Activated CD4-positive, alpha-beta T cell treated with anti-CD3 and anti-CD28 coated beads, Interleukin-2, amount 50 U/mL, for 16 hours (primary cell): ENCODE data around the gene ALG9.
"Not testable (repeated sequence)": the region's sequence is repeated elsewhere in the genome, so short reads cannot be mapped to it uniquely, and the experiment has no call there.

Experiments used
- DNase-seq: peaks from one replicate; pipeline ENCODE4 v3.0.0-alpha.2; 2020

The ALG9 gene, protein sequence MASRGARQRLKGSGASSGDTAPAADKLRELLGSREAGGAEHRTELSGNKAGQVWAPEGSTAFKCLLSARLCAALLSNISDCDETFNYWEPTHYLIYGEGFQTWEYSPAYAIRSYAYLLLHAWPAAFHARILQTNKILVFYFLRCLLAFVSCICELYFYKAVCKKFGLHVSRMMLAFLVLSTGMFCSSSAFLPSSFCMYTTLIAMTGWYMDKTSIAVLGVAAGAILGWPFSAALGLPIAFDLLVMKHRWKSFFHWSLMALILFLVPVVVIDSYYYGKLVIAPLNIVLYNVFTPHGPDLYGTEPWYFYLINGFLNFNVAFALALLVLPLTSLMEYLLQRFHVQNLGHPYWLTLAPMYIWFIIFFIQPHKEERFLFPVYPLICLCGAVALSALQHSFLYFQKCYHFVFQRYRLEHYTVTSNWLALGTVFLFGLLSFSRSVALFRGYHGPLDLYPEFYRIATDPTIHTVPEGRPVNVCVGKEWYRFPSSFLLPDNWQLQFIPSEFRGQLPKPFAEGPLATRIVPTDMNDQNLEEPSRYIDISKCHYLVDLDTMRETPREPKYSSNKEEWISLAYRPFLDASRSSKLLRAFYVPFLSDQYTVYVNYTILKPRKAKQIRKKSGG

DNA sequence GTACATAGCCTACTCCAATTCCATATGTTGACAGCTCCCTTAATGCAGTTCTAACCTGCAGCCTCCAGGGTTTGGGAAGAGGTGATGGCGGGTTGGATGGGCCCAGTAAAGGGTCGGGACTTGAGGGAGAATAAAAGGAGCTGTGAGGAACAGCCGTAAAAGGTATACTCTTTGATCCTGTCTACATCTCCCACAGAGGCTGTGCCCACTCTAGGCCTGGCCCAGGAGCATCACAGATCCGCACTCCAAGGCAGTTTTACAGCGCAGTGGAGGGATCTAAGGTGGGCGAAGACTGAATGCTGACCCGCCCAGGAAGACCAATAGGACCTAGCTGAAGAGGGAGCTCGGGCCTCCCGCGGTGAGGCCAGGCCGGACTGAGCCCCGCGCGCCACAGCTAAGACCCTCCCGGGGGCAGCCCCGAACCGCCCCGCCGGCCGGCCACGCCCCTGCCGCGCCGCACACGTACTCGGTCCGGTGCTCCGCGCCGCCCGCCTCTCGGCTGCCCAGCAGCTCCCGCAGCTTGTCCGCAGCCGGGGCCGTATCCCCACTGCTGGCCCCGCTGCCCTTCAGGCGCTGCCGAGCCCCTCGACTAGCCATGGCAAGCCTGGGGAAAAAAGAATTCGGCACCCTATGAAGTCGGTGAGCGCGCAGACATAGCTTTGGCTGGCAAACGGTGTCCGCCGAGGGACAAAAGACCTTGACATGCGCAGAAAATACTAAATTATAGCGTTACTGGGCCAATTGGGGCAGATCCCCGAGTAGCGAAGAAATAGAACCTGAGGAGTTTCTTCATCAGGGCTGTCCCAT lies at the start of gene ALG9:
ALG9 (minus strand) TSS at position 696 of the 807 bp plus-strand sequence; CDS start at position 597, 99 bp downstream.
- DNase-seq: peak; percentile 87

DNA sequence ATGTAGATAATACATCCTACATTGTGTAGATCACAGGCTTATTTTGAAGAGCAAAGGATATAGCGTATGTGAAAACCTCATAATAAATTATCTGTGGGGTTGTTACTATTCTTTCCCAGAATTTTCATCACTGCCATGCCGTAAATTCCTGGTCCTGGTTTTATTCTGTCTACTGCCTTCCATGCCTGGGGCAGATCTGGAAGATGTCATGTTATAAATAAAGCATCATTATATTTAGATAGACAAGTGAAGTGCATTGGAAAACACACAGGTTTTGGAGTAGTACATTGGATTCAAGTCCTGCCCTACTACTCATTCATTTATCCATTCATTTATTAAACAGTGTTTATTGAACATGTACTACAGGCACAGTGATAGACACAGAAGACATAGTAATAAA lies 49.5 kb upstream of the ALG9 start:
- DNase-seq: no peak

DNA sequence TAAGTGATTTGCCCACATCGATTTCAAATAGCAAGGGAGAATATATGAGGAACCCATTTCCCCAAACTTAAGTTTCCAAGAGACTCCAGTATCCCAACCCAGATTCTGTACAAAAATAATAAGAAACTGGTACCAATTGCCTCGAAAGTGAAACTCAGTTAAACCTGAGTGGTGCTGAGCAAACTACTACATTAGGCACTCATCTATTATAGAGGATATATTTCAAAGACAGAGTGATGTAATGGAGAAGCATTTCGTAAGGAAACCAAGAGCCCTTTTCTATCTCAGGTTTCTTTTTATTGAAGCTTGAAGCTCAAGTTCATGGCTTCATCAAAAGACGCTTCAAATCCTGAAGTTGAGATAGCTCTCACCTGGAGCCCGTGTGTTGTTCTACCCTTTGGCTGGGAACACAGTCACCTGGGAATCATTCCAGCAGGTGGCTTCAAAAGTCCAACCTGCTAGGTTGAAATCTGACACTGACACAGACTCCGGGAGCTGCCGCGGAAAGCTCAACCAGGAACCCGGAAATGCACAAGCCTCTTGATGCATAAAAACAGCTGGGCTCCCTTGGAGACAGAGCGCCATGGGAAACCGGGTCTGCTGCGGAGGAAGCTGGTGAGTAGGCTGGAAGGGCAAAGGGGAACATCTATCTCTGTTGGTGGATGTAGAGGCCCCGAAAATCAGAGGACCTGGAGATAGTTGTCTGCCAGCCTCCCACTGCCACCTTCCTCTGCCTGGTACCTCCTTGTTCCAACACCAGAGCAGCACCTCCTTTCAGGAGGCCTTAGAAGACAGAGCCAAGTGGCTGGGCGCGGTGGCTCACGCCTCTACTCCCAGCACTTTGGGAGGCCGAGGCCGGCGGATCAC lies 47.2 kb upstream of the ALG9 start, which contains the start of gene C11orf52:
C11orf52 (plus strand) TSS at position 524 of the 867 bp plus-strand sequence; CDS start at position 584, 60 bp downstream.
- DNase-seq: no peak

DNA sequence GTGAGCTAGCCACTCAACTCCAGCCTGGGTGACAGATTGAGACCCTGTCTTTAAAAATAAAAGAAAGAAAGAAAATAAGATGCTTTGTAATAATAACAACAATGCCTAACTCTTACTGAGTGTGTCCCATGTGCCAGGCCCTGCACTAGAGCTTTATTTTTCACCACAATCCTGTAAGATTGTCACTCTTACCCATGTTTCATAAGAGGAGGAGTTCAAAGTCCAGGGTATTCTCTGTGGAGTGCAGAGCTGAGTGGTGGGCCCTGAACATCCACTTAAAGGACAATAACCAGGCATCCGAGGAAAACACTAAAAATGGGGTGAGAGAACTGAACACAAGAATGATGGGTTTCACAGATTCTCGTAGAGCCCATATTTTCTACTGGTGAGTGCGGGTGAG lies 46.4 kb upstream of the ALG9 start:
- no peak for DNase-seq

DNA sequence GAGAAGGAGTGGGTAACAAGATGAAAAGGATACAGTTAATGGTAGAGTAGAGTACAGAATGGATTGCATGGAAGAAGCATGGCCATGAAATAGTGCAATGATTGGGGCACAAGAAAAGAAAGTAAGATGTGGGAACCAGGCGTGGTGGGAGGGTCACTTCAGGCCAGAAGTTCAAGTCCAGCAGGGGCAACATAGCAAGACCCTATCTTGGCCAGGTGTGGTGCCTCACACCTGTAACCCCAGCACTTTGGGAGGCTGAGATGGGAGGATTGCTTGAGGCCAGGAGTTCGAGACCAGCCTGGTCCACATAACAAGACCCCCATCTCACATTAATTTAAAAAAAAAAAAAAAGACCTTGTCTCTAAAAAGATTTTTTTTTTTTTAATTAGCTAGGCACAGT lies 45.9 kb upstream of the ALG9 start:
- no peak for DNase-seq

DNA sequence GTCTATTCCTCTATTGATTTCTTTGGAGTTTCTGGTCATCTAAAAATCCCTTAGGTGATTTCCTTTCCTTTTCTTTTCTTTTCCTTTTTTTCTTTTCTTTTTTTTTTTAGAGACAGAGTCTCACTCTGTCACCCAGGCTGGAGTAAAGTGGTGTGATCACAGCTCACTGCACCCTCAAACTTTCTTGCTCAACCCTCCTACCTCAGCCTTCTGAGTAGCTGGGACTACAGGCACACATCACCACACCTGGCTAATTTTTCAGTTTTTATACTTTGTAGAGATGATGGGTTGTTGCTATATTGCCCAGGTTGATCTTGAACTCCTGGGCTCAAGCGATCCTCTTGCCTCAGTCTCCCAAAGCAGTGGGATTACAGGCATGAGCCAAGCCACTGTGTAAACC lies 45.4 kb upstream of the ALG9 start:
- DNase-seq: no peak

DNA sequence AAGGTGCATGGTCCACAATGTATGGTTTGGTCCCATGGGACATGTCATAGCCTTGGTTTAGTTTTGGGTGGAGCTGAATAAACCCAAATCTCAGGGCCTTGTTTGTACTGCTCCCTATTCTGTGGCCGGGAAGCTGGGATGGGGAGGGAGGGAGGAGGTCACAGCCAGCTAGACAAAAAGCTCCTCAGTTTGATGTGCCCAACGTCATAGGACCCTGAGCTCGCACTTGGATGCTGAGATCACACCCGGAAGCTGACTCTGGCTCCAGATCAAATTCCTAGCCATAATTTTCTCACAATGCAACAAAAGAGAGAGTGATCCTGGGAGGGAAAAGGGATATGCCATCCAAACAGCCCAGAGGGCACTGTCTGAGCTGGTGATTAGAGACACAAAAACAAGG lies 42.6 kb upstream of the ALG9 start:
- DNase-seq: no peak

DNA sequence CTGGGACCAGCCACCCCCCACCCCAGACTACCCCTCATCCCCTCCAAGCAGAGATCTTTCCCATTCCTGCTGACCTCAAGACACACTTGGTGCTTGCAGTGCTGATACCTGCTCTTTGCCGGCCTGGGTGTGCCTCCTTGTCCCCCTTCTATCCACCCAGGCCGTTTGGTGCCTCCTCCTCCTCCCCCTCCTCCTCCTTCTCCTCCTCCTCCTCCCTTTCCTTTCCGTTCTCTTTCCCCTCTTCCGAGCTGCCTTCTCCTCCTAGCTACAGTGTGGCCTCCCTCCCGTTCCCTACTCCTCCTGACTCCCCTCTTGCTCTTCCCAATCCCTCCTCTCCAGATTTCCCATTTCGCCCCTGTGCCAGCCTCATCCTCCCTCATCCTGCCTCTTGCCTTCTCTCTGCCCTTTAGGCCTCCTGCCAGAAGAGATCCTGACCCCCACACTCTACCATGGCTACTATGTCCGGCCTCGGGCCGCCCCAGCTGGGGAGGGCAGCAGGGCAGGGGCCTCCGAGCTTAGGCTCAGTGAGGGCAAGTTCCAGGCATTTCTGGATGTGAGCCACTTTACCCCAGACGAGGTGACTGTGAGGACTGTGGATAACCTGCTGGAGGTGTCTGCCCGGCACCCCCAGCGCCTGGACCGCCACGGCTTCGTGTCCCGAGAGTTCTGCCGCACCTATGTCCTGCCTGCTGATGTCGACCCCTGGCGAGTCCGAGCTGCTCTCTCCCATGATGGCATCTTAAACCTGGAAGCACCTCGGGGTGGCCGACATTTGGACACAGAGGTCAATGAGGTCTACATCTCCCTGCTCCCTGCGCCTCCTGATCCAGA lies 41.9 kb upstream of the ALG9 start:
- no peak for DNase-seq

DNA sequence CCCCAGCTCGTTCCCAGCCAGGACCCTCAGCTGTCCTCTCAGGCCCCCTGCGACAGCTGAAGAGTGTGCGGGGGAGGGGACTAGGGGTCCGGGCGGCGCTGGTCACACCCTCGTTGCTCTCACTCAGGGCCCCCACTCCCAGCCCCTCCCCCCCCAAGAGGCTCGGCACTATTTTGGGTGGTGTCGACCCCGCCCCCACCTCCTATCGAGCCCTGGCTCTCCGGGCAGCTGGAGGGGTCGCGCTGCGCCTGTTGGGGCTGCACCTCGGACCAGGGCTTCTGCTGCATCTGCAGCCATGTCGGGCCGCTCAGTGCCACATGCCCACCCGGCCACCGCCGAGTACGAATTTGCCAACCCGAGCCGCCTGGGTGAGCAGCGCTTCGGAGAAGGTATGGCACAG lies 41.2 kb upstream of the ALG9 start, which contains the start of gene HSPB2:
HSPB2 (plus strand) TSS at position 200 of the 400 bp plus-strand sequence; CDS start at position 296, 96 bp downstream.
- no peak for DNase-seq

DNA sequence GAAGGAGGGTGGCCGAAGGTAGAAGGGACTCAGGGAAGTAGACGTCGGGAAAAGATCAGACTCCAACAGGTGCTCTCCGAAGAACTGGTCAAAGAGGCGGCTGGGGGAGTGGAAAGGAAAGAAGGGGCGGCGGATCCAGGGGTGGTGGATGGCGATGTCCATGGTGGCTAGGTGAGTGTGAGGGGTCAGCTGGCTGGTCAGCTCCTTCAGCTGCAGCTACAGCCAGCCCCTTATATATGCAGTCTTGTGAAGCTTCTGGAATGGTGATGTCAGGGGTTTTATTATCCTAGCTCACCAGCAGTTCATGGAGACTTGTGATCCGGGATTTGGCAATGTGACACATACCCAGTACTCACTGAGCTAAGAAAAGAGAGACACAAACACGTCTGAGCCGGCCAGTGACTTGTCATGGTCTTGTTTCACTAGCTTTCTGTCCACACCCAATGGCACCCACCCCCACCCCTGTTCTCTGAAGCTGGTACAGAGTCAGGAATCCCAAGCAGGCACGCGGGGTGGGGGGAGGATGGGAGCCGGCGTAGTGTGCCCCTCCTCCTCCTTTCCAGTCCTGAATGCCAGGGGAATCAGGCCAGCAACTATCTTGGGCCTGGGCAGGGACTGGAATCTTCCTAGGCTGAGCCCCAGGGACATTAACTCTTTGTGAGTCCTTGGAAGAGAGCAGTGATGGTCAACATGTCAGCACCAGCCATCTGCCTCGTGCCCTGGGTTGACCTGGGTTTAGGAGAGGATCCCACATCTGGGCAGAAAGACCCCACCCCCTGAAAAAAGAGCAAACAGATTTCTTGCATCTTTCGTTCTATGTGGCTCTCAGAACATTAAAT lies 40.4 kb upstream of the ALG9 start, which contains the start of gene CRYAB:
CRYAB (minus strand) TSS at position 208 of the 839 bp plus-strand sequence; CDS start at position 162, 46 bp downstream.
- no peak for DNase-seq

DNA sequence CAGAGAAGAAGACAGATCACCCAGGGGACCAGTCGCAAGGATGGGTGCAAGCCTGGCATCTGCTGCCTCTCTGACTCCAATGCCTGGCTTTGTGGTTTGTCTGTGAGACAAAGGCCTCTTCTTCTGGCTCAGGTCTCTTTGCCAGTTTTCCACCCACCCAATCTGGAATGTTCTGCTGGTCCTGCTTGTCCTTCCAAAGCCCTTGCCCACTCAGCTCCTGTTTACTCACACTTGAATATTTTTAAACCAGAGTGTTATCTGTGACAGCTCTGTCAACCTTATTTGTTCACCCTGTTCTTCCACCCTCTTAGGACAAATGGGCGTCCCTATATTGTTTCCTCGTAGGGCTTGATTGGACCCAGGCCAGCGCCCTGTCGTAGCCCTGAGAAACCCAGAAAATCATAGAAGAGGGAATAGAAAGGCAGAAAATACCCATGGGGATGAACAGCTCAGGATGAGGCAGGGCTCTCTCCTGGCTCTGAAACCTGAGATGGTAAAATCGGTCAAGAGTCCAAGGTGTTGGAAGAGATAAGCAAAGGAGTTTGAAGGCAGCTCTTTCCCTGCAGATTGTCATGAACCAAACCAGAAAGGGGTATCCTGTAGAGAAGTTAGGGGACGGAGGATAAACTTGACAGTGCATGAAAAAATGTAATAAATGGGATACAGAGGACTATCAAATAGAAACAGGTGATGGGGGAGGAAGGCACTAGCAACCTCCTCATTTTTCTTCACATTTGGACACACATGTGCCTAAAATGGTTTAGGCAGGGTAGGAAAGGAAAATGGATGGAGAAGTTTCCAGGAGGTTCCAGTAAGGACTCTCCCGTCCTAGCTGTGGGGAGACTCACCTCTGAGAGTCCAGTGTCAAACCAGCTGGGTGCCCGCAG lies 39.5 kb upstream of the ALG9 start:
- DNase-seq: no peak

DNA sequence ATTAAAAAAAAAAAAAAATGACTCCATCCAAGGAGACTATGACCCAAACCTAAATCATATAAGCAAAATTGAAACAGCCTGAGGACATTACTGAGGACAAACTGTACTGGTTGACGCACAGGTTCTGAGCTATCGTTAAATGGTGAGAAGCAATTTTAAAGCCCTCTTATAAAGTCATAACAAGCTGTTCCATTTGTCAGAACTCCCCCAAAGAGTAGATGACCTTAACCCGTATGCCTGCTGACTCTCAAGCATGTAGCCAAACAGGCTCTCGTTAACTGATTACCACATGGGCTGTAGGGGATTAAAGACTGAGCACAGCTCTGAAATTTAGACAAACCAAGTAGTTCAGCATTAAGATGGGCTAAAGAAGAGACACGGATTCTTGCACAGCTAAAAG lies 38.0 kb upstream of the ALG9 start:
- DNase-seq: no peak

DNA sequence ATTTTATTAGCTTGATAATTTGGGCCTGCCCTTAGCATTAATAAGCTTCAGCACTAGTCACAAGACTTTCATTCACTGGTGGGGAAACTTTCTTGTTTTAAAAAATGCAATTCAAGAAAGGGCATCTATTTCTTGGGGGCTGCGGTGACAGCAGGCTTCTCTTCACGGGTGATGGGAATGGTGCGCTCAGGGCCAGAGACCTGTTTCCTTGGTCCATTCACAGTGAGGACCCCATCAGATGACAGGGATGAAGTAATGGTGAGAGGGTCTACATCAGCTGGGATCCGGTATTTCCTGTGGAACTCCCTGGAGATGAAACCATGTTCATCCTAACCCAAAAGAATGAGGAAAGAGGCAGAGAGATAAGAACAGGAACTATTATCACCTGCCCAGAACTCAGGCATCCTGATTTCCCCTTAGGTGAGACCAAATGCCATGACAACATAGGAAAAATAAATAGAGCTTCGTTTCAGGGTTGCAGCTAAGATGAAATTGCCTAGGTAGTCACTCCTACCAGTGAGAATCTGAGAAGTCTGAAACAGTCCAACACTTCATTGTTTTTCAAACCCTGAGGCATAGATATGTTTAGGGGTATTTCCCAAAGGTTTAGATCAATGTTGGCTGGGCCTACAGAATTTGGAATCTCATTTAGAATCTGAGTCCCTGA lies 37.4 kb upstream of the ALG9 start:
- DNase-seq: no peak

DNA sequence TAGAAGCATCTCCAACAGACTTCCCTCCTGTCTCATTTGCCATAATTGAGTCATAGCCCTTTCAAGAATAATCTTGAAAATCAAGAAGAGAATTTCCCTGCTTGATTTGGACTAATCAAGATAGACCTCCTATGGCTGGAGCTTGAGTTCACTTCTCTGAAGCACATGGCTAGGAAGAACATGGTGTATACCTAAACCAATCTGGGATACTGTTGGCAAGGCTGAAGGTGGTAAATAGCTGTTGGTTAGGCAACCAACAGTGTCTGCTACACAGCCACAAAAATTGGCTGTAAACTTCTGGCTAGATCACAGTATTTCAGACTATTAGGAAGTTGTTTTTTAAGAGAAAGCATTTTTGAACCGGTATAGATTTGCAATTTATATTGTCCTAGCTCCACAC lies 35.3 kb upstream of the ALG9 start:
- DNase-seq: no peak

DNA sequence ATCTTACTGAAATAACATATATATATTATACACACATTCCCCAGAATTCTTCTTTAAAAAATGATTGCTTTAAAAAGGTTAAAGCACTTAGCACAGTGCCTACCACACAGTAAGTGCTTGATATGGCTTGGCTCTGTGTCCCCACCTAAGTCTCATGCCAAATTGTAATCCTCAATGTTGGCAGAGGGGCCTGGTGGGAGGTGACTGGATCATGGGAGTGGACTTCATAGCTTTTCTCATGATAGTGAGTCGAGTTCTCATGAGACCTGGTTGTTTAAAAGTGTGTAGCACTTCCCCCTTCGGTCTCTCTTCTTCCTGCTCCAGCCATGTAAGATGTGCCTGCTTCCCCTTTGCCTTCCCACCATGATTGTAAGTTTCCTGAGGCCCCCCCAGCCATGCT lies 34.0 kb upstream of the ALG9 start:
- no peak for DNase-seq

DNA sequence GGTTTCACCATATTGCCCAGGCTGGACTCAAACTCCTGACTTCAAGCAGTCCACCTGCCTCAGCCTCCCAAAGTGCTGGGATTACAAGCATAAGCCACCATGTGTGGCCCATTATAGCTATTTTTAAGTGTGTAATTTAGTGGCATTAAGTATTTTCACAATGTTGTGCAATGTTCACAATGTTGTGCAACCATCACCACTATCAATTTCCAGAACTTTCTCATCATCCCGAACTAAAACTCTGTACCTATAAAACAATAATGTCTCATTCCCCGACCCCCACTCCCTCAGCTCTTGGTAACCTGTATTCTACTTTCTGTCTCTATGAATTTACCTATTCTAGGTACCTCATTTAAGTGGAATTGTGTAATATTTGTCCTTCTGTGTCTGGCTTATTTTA lies 15.5 kb upstream of the ALG9 start:
- DNase-seq: no peak

DNA sequence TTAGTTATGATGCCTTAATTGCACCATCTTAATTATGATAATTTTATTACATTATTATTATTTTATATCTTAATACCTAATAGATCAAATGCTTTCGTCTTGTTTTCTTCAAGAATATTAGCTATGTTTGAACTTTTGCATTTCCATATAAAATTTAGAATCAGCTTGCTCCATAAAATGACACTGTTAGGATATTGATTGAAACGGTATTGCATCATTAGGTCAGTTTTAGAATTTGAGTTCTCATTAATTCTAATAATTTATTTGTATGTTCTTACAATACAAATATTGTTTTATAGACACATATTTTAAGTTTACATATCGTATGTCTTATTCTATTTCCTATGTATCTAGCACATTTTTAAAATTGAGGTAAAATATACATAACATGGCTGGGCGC lies 14.7 kb upstream of the ALG9 start:
- no peak for DNase-seq

DNA sequence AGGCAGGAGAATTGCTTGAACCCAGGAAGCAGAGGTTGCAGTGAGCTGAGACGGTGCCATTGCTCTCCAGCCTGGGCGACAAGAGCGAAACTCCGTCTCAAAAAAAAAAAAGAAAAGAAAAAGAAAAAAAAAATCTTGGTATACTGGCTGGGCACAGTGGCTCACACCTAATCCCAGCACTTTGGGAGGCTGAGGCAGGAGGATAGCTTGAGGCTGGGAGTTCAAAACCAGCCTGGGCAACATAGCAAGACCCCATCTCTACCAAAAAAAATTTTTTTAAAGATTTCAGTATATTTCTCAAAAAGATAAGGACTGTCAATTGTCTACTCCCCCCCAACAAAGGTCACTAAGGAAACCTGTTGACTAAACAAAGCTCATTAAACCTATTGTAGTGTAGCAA lies 13.7 kb upstream of the ALG9 start:
- not testable (repeated sequence) for DNase-seq

DNA sequence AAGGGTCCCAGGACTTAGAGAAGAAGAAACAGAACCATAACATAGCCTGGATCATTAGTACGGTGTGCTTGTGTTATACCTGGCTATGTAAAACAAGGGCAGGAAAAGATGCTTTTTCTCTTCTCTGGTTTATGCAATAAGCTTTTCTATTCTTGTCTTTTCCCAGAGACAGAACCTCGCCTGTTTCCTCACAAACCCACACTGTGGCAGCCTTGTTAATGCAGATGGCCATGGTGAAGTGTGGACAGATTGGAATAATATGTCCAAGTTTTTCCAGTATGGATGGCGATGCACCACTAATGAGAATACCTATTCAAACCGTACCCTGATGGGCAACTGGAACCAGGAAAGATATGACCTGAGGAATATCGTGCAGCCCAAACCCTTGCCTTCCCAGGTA lies 10.8 kb upstream of the ALG9 start:
- DNase-seq: no peak
